ENCODE data around the gene FHL3. TPM values are rescaled to one million over a fixed set of nuclear protein-coding genes. Genes with fewer than 3 reads are reported as not detected.
A peak's percentile ranks its signal among the peaks of the same experiment; 100 is the strongest.

Gene FHL3
- total and polyA plus RNA-seq, 11 donors: 4.6 to 27.0 (median 11.8) TPM

DNA sequence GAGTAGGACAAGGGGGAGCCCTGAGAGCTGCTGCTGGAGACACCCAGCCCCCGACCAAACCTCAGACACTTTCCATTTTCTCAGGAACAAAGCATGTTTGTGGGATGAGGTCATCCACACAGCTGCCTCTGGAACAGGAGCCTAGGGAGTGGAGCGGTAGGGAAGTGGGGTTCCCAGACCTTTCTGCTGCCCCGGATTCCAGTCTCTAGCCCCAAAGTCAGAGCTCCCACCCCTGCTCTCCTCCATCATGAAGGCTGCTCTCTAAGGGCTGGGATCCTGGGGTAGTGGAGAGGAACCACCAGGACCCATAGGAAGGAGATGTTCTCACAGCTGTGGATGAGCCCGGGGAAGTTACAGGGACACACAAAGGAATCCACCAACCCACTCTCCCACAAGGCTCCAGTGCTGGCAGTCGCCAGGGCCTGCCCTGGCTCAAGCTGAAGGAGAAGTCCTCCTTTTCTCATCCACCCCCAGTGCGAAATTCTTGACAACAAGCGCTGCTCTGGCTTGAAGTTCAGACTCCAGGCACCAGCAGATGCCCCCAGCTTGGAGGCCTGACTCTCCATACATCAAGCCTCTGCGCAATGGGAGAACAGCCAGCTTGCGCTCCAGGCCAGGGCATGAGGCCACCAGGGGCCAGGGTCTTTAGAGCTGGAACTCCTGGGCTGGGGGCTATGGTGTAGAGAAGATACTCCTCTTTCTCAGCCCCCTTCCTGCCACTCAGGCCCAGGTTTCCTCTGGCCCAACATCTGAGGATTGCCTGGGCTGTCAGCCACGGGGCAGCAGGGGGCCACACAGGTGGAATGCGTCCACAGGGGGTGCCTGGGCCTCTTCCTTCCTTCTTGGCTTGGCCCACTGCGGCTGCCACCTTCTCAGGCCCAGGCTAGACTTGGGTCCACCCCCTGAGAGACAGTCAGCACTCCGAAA lies 4.5 kb downstream of the FHL3 start:
- DNase-seq (peak in 4 of 5 donors; percentile 55 to 63 (median 62)), ATAC-seq (peak; percentile 17 to 44 (median 28))
- peaks cover 14 to 92% (median 73%) of the 10 kb centered on the region in 12 donors for H3K4me1 ChIP-seq
- H3K36me3 ChIP-seq: peaks cover 0 to 23% (median 17%) of the 10 kb centered on the region in 9 donors
- H3K9me3 ChIP-seq: no peaks in the 10 kb centered on the region
- H3K27ac ChIP-seq: peak overlapping the region; percentile 64 to 97 (median 92)
- peaks cover 0 to 3% (median 0%) of the 10 kb centered on the region in 9 donors for H3K27me3 ChIP-seq
- no peak for TF ChIP-seq POLR2A (IDR thresholded peaks at IDR 0.05)
- TF ChIP-seq, protein P1, sequence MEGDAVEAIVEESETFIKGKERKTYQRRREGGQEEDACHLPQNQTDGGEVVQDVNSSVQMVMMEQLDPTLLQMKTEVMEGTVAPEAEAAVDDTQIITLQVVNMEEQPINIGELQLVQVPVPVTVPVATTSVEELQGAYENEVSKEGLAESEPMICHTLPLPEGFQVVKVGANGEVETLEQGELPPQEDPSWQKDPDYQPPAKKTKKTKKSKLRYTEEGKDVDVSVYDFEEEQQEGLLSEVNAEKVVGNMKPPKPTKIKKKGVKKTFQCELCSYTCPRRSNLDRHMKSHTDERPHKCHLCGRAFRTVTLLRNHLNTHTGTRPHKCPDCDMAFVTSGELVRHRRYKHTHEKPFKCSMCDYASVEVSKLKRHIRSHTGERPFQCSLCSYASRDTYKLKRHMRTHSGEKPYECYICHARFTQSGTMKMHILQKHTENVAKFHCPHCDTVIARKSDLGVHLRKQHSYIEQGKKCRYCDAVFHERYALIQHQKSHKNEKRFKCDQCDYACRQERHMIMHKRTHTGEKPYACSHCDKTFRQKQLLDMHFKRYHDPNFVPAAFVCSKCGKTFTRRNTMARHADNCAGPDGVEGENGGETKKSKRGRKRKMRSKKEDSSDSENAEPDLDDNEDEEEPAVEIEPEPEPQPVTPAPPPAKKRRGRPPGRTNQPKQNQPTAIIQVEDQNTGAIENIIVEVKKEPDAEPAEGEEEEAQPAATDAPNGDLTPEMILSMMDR (IDR thresholded peaks at IDR 0.05): no peak
- 43 to 55% (median 49%) methylated on average over 7 to 13 of the region's 13 CpGs for WGBS, 4 donors
- H3K4me3 ChIP-seq: peak overlapping the region in 8 of 12 donors; percentile 8 to 38 (median 24)
- intact Hi-C loops (cut with DNase I): no loop called here

DNA sequence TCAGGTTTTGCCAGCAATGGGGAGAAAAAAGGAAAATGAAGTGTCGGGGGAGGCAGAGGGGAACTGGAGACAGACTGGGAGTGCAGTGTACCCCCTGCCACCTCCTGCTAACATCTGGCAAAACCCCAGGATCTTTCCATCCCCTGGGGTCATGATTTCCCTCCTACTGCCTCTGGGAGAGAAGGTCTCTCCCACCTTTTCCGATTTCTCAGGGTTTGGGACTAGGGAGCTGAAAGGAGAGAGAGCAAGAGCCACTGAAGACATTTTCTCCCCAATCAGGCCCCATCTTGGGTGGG lies 5.1 kb downstream of the FHL3 start:
- Histone ChIP-seq H3K4me1 (peaks cover 14 to 92% (median 75%) of the 10 kb centered on the region in 12 donors), H3K36me3 (peaks cover 0 to 23% (median 17%) of the 10 kb centered on the region in 9 donors), H3K4me3 (peak overlapping the region in 9 of 12 donors; percentile 8 to 38 (median 22)), H3K9me3 (no peaks in the 10 kb centered on the region), H3K27me3 (peaks cover 0 to 3% (median 0%) of the 10 kb centered on the region in 9 donors), H3K27ac (peak overlapping the region; percentile 64 to 97 (median 92))
- WGBS, 4 donors: 29 to 61% (median 42%) methylated on average over 2 of the region's 2 CpGs
- DNase-seq: no peak
- intact Hi-C loops (cut with DNase I): no loop called here
- TF ChIP-seq POLR2A (IDR thresholded peaks at IDR 0.05): no peak
- TF ChIP-seq, protein P1 (IDR thresholded peaks at IDR 0.05): no peak
- ATAC-seq: no peak

DNA sequence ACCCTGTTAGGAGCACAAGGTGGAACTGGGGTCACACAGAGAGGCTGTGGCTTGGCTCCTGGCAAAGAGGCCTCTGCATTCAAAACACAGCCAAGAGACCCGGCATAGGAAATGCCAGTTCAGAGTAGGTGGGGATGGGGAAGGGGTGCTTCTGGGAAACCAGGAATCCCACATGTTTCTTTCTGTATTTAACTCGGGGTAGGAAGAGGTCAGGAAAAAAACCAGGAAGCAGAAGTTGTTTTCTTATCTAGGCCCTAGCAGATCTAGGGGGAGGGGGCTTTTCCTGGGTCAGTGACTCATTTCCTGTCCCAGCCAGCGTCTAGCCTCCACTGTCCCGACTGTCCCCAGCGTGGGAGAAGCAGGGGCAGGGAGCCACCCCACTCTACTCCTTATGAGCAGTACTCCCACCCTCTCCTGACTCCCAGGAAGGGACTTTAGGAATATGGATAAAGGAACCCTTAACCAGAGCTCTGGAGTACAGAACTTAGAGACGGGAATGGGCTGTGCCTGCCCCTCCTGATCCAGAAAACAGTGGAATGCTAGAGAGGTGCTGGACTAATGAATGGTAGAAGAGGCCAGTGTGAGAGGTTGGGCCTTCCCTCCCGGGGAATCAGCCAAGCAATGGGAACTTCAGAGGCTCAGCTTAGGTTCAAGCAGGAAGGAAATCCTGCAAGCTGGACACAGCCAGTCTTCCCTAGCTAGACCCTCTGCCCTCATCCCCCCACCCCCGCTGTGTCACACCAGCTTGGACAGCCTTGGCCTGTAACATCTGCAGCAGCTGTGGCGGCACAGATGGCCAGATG lies 5.7 kb downstream of the FHL3 start:
- DNase-seq: peak; percentile 76 to 84 (median 78)
- 26 to 38% (median 32%) methylated on average over 9 of the region's 9 CpGs for WGBS, 4 donors
- ATAC-seq: peak; percentile 17 to 72 (median 48)
- H3K4me3 ChIP-seq: peak overlapping the region in 8 of 12 donors; percentile 12 to 38 (median 25)
- peaks cover 0 to 23% (median 17%) of the 10 kb centered on the region in 9 donors for H3K36me3 ChIP-seq
- TF ChIP-seq POLR2A (IDR thresholded peaks at IDR 0.05): no peak
- TF ChIP-seq, protein P1 (IDR thresholded peaks at IDR 0.05): no peak
- peaks cover 14 to 96% (median 75%) of the 10 kb centered on the region in 12 donors for H3K4me1 ChIP-seq
- peaks cover 0 to 3% (median 0%) of the 10 kb centered on the region in 9 donors for H3K27me3 ChIP-seq
- H3K9me3 ChIP-seq: no peaks in the 10 kb centered on the region
- H3K27ac ChIP-seq: peak overlapping the region; percentile 64 to 97 (median 92)
- intact Hi-C loops (cut with DNase I): loop anchor here in 1 of 10 donors (10.0 kb wide), 1 partner anchor 835 kb away; no protein-coding TSS in a partner anchor

Measured in heart left ventricle (tissue), 16 donors.